Activated naive CD4-positive, alpha-beta T cell treated with anti-CD3 and anti-CD28 coated beads for 36 hours (primary cell): ENCODE measurements around the gene ELF5. TPM values are rescaled to one million over a fixed set of nuclear protein-coding genes. Genes with fewer than 3 reads are reported as not detected.

ENCODE experiments used
- CTCF ChIA-PET: fragments of 350-600 bp; sonication (Branson Sonifier 250); formaldehyde crosslinking; loops from one replicate; lab custom pipeline; 2021; ENCODE audit warnings: antibody characterized with exemption; lab: Charles Lee
- DNase-seq: peaks from one replicate; pipeline ENCODE4 v3.0.0-alpha.2; 2020
- H3K27ac Mint-ChIP-seq: one replicate; pipeline ENCODE4 v1.8.0; 2021; ENCODE audit warnings: mild to moderate bottlenecking, mixed read lengths
- H3K27me3 Mint-ChIP-seq: one replicate; pipeline ENCODE4 v1.8.0; 2021; ENCODE audit warnings: low read depth, mixed read lengths
- H3K36me3 Mint-ChIP-seq: one replicate; pipeline ENCODE4 v1.8.0; 2021; ENCODE audit warnings: low read depth, mixed read lengths
- H3K4me1 Mint-ChIP-seq: one replicate; pipeline ENCODE4 v1.8.0; 2021; ENCODE audit warnings: low read depth, mixed read lengths
- H3K4me3 Mint-ChIP-seq: one replicate; pipeline ENCODE4 v1.8.0; 2021; ENCODE audit warnings: mild to moderate bottlenecking, moderate library complexity, mixed read lengths
- H3K9me3 Mint-ChIP-seq: one replicate; pipeline ENCODE4 v1.8.0; 2021; ENCODE audit warnings: mixed read lengths
- intact Hi-C: fragments of 100-400 bp; cut with micrococcal nuclease; formaldehyde crosslinking; loops from one replicate; pipeline ENCODE4 v1.15.1; 2023
- total RNA-seq, 2 experiments: library from RNA; stranded (reverse); gene quantifications; one replicate each; pipeline ENCODE4 v1.2.3, GENCODE V29; 2021

ELF5 gene
- total RNA-seq, 2 experiments from 2014 or later: not detected

- H3K4me1 Mint-ChIP-seq: no peaks in the 10 kb centered on the region
- no peak overlapping the region for H3K4me3 Mint-ChIP-seq
- CTCF ChIA-PET: no interaction called here
- no peaks in the 10 kb centered on the region for H3K36me3 Mint-ChIP-seq
- DNase-seq: no peak
- H3K27me3 Mint-ChIP-seq: peaks cover 4% of the 10 kb centered on the region
- intact Hi-C loops: no loop called here
- peaks cover 4% of the 10 kb centered on the region for H3K9me3 Mint-ChIP-seq
- H3K27ac Mint-ChIP-seq: no peak overlapping the region
These were observed 21.2 kb upstream of the ELF5 start for GRCh38 chr11:34534826-34535225.

- no peaks in the 10 kb centered on the region for H3K36me3 Mint-ChIP-seq
- peaks cover 4% of the 10 kb centered on the region for H3K9me3 Mint-ChIP-seq
- DNase-seq: no peak
- no peak overlapping the region for H3K4me3 Mint-ChIP-seq
- peaks cover 7% of the 10 kb centered on the region for H3K27me3 Mint-ChIP-seq
- no peak overlapping the region for H3K27ac Mint-ChIP-seq
- intact Hi-C loops: no loop called here
- CTCF ChIA-PET: interaction anchor here (1.1 to 1.9 kb wide), 2 partner anchors 9 to 19 kb away, joined by 3 to 5 read pairs; partner anchors contain the start of gene ELF5
- H3K4me1 Mint-ChIP-seq: no peaks in the 10 kb centered on the region
These were observed 18.1 kb upstream of the ELF5 start for GRCh38 chr11:34531663-34532062.

DNA sequence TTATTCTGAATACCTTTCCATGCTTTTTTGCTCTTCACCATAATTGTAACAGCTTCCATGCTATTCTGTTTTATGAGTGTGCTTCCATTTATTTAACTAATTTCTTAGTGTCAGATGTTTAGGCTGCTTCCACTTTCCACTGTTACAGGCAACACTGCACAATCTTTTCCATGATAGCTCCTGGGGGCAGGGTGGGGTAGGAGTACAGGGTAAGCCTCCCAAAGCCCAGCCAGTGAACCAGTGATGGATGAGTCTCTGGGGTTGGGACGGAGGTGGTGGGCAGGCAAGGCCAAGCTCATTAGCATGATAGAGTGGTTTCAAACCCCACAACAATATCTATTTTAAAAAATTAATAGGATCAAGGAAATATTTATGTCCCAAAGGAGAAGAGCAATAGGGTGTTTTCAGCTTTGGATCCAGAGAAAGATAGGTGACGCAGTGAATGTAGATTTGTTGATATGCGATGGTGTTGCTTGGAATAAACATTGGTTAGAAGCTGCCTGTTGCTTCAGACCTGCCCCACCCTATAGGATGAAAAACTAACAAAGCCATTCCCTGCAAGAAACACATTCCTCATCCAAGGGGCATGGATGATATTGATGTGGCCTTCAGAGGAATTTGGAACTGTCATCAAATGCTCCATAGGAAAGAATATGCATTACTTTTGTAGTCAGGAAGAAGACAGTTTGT, 17.1 kb upstream of the ELF5 start:
- CTCF ChIA-PET: no interaction called here
- intact Hi-C loops: no loop called here
- no peak overlapping the region for H3K27ac Mint-ChIP-seq
- no peaks in the 10 kb centered on the region for H3K4me1 Mint-ChIP-seq
- no peak overlapping the region for H3K4me3 Mint-ChIP-seq
- H3K36me3 Mint-ChIP-seq: no peaks in the 10 kb centered on the region
- no peak for DNase-seq
- H3K27me3 Mint-ChIP-seq: peaks cover 7% of the 10 kb centered on the region
- peaks cover 4% of the 10 kb centered on the region for H3K9me3 Mint-ChIP-seq

- Mint-ChIP-seq H3K9me3 (peaks cover 2% of the 10 kb centered on the region), H3K27ac (no peak overlapping the region)
These were observed 16.0 kb upstream of the ELF5 start for GRCh38 chr11:34529643-34530042.

DNA sequence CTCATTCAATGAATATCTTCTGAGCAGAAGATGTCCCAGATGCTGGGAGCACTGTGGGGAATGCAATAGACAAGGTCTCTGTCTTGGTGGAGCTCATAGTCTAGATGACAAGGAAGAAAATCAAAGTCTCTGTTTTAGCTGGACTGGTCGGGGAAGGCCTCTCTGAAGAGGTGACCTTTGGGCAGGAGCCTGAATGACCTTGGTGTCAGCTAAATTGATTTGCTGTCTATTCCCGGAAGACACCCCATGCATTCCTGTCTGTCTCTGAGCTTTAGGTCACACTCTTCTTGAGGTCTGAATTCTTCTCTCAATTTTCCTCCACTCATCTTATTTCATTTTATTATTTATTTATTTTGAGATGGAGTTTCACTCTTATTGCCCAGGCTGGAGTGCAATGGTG, 14.5 kb upstream of the ELF5 start:
- Mint-ChIP-seq H3K4me3 (no peak overlapping the region), H3K27me3 (peaks cover 7% of the 10 kb centered on the region), H3K36me3 (no peaks in the 10 kb centered on the region), H3K9me3 (no peaks in the 10 kb centered on the region), H3K27ac (no peak overlapping the region), H3K4me1 (no peaks in the 10 kb centered on the region)
- CTCF ChIA-PET: interaction anchor here (1.0 kb wide), 1 partner anchor 16 kb away, joined by 6 read pairs; no protein-coding TSS in a partner anchor
- intact Hi-C loops: no loop called here
- DNase-seq: no peak

More at GRCh38 chr11:34529643-34530042, 16.0 kb upstream of the ELF5 start:
- intact Hi-C loops: no loop called here
- H3K27me3 Mint-ChIP-seq: peaks cover 7% of the 10 kb centered on the region
- CTCF ChIA-PET: no interaction called here
- no peak for DNase-seq
- H3K4me1 Mint-ChIP-seq: no peaks in the 10 kb centered on the region
- H3K36me3 Mint-ChIP-seq: no peaks in the 10 kb centered on the region
- no peak overlapping the region for H3K4me3 Mint-ChIP-seq

- H3K36me3 Mint-ChIP-seq: no peaks in the 10 kb centered on the region
- CTCF ChIA-PET: no interaction called here
- no peaks in the 10 kb centered on the region for H3K4me1 Mint-ChIP-seq
- H3K27ac Mint-ChIP-seq: no peak overlapping the region
- intact Hi-C loops: no loop called here
- peaks cover 6% of the 10 kb centered on the region for H3K27me3 Mint-ChIP-seq
- no peak overlapping the region for H3K4me3 Mint-ChIP-seq
- no peaks in the 10 kb centered on the region for H3K9me3 Mint-ChIP-seq
- DNase-seq: no peak
These were observed 12.5 kb upstream of the ELF5 start for GRCh38 chr11:34525888-34526657.

GRCh38 chr11:34525098-34525497, 11.5 kb upstream of the ELF5 start:
- no peak overlapping the region for H3K4me3 Mint-ChIP-seq

GRCh38 chr11:34524696-34525095, 11.1 kb upstream of the ELF5 start:
- no peak for DNase-seq
- H3K4me1 Mint-ChIP-seq: no peaks in the 10 kb centered on the region
- no peaks in the 10 kb centered on the region for H3K9me3 Mint-ChIP-seq
- no peak overlapping the region for H3K27ac Mint-ChIP-seq
- H3K36me3 Mint-ChIP-seq: no peaks in the 10 kb centered on the region
- CTCF ChIA-PET: interaction anchor here (0.7 kb wide), 1 partner anchor 12 kb away, joined by 3 read pairs; no protein-coding TSS in a partner anchor
- intact Hi-C loops: no loop called here
- no peak overlapping the region for H3K4me3 Mint-ChIP-seq
- peaks cover 3% of the 10 kb centered on the region for H3K27me3 Mint-ChIP-seq

More at GRCh38 chr11:34525098-34525497, 11.5 kb upstream of the ELF5 start:
- H3K4me1 Mint-ChIP-seq: no peaks in the 10 kb centered on the region
- peaks cover 6% of the 10 kb centered on the region for H3K27me3 Mint-ChIP-seq
- no peak for DNase-seq
- intact Hi-C loops: no loop called here
- CTCF ChIA-PET: no interaction called here
- H3K9me3 Mint-ChIP-seq: no peaks in the 10 kb centered on the region
- no peaks in the 10 kb centered on the region for H3K36me3 Mint-ChIP-seq
- H3K27ac Mint-ChIP-seq: no peak overlapping the region

DNA sequence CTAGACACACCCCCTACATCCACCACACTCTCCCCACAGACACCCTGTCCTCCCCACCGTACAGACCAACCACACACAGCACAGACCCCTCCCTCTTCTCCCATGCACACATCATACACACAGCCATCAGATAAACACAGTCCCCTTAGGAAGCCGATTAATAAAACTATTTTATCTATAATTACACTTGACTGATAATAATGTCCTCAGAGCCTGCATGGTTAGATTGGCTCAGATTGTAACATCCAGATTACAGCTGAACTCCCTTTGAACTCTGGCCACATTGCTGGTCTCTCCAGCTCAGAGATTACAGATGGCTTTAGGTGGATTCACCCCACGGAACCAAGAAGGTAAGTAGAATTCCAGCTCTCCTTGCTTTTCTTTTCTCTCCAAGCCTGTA, 9.5 kb upstream of the ELF5 start:
- intact Hi-C loops: no loop called here
- H3K27me3 Mint-ChIP-seq: no peaks in the 10 kb centered on the region
- H3K9me3 Mint-ChIP-seq: no peaks in the 10 kb centered on the region
- no peaks in the 10 kb centered on the region for H3K36me3 Mint-ChIP-seq
- H3K4me3 Mint-ChIP-seq: no peak overlapping the region
- H3K27ac Mint-ChIP-seq: no peak overlapping the region
- DNase-seq: no peak
- CTCF ChIA-PET: interaction anchor here (1.4 to 1.5 kb wide), 2 partner anchors 9 to 10 kb away, joined by 3 to 5 read pairs; no protein-coding TSS in a partner anchor
- H3K4me1 Mint-ChIP-seq: no peaks in the 10 kb centered on the region

DNA sequence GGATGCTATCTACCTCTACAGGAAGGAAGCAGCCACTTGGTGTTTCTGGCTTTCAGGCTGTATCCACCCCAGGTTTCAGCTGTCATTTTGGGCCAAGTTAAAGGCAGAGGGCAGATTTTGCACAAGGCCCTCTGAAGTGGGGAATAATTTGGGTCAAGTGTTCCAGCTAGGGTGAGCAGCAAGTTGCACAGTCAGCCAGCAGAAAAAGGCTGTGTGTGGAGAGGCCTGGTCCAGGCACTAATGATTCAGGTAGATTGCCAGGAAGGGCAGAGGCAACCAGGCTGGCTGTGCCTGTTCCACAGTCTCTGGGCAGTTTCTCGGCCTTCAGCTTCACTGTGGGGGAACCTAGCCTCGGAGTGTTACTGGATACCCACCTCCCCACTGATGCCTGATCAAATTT, 8.6 kb upstream of the ELF5 start:
- intact Hi-C loops: no loop called here
- Mint-ChIP-seq H3K4me1 (no peaks in the 10 kb centered on the region), H3K4me3 (no peak overlapping the region), H3K36me3 (no peaks in the 10 kb centered on the region), H3K9me3 (no peaks in the 10 kb centered on the region), H3K27me3 (no peaks in the 10 kb centered on the region), H3K27ac (no peak overlapping the region)
- no peak for DNase-seq
- CTCF ChIA-PET: interaction anchor here (1.4 to 1.5 kb wide), 2 partner anchors 9 to 10 kb away, joined by 3 to 5 read pairs; no protein-coding TSS in a partner anchor

DNA sequence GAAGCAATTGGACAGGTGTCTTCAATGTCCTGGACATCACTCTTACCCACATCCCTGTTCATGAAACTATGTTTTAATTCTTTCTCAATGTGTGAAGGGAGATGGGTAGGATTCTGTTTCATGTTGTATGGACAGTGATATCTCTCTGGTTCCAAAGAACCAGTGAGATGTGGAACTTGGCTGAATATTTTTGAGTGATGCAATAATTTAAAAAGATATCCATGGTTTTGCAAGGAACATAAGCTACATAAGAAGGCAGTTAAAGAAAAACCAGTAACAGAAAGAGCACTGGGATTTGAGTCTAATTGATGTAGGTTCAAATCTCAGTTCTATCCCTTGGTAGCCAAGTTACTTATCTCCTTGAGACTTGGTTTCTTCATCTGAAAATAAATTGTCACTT, 7.7 kb upstream of the ELF5 start:
- CTCF ChIA-PET: no interaction called here
- H3K4me1 Mint-ChIP-seq: no peaks in the 10 kb centered on the region
- no peak for DNase-seq
- no peak overlapping the region for H3K4me3 Mint-ChIP-seq
- H3K27me3 Mint-ChIP-seq: no peaks in the 10 kb centered on the region
- H3K9me3 Mint-ChIP-seq: no peaks in the 10 kb centered on the region
- no peak overlapping the region for H3K27ac Mint-ChIP-seq
- intact Hi-C loops: no loop called here
- no peaks in the 10 kb centered on the region for H3K36me3 Mint-ChIP-seq

DNA sequence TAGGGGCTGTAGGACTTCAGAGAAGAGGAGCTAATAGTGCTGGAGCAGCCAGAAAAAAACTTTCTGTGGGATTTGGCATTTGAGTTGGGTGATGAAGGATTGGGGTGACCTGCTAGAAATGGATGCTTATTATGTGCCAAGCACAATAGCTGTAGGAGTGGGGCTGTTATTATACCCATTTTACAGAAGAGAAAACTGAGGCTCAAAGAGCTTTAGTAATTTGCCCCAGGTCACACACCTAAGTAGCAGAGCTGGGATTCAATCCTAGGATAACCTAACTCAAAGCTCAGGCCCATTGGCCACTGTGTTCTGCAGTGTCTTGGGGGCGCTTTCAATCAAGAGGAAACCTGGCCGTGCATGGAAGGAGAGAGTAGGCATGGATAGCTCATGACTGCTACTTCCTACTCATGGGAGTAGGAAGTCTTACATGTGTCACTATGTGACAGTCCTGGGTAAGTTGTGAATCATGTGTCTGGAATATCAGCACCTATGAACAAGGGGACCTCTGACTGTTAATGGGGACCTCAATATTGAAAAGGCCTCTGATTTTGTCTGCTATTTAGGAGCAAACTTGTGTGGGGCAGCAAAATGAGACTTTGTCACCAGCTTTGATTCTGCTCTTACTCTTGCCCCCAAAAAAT, 6.1 kb upstream of the ELF5 start:
- H3K4me1 Mint-ChIP-seq: no peaks in the 10 kb centered on the region
- H3K36me3 Mint-ChIP-seq: no peaks in the 10 kb centered on the region
- H3K27me3 Mint-ChIP-seq: no peaks in the 10 kb centered on the region
- CTCF ChIA-PET: no interaction called here
- intact Hi-C loops: no loop called here
- no peaks in the 10 kb centered on the region for H3K9me3 Mint-ChIP-seq
- DNase-seq: no peak
- H3K27ac Mint-ChIP-seq: no peak overlapping the region
- no peak overlapping the region for H3K4me3 Mint-ChIP-seq
